Measurements from ENCODE around the gene CNTNAP4.

CNTNAP4 gene

GRCh38 chr16:76309639-76310335, 32.6 kb downstream of the CNTNAP4 start:
- no peak for DNase-seq

DNA sequence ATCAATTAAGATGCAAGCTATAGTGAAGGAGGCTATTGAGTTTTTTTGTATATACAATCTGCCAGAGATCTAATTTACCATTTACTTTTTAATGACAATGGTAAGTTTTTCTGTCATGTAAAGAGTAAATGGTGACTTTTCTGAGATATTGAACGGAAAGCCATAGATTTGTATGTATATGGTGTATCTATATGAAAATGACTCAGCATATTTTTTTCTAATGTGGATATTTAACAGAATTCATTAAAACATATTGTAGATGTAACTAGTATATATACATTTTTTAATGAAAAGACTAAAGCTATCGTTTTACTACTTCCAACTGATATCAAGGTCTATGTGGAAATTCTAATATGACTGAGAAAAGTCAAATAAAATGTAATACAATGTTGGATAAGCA, 34.1 kb downstream of the CNTNAP4 start:
- no peak for DNase-seq

DNA sequence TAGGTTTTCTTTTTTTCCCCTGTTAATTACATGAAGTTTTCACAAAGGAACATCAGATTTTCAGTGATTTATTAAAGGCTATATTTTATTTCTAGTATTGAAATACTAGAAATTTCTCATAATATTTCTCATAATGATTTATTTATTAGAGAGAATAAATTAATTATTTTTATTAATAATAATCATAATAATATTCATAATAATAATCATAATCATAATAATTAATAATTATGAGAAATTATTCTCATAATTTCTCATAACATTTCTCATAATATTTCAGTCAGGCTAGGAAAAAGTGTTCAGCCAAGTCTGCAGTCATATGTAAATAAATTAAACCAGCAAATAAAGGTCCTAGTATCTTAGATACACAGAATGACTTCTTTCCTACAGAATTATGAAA, 41.4 kb downstream of the CNTNAP4 start:
- no peak for DNase-seq

- no peak for DNase-seq
These were observed 51.9 kb downstream of the CNTNAP4 start for GRCh38 chr16:76329106-76329505.

DNA sequence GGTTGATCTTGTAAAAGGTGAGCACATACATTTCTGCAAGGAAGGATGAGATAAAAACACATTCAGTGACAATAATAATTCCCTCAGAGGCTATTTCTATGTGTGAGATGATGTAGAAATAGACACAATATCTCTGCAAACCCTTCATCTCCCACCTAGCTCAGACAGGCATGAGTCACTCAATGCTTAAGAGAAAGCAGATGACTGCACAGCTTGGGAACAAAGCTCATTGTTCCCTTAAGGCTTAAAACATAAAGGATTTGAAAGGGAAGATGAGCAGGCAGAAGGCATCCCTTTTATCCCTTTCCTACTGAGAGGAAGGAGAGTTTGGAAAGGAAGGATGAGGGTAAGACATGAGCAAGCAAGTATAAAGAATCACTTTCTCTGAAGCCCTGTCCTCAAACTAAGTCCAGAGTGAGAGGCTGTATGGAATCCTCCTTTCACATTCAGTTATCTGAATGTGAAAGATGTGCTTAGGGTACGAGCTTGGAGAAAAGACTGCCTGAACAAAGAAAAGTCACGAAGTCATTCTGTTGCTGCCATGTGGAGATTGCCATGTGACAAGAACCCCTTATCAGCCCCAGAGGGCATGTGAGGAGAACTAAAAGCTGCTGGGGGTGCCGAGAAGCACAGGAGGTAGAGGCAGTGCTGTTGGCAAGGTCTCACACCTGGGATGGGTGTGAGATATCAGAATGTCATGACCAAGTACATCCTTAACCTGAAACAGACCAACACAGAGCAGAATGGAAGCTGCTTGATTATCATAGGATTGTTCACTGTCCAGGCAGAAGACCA, 58.2 kb downstream of the CNTNAP4 start:
- no peak for DNase-seq

DNA sequence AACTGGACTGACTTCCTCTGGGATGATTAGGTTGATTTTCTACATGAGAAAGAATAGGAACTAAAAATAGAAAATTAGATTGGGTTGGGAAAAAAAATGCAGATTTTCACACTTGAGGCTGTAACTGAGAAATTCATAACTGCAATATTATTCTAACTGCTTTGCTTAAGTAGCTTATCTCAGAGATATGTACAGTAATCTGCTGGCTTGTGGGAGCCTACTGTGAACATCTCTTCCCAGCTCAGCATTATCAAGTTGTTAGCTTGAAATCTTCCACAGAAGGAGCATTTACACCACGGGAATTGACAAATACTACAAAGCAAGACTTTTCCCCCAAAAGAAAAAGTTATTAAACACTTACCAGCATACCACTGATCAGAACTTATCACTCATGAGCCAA, 58.9 kb downstream of the CNTNAP4 start:
- DNase-seq, result no peak

- DNase-seq, result no peak
These were observed 61.3 kb downstream of the CNTNAP4 start for GRCh38 chr16:76338472-76338871.

- no peak for DNase-seq
These were observed 66.6 kb downstream of the CNTNAP4 start for GRCh38 chr16:76343769-76344168.

DNA sequence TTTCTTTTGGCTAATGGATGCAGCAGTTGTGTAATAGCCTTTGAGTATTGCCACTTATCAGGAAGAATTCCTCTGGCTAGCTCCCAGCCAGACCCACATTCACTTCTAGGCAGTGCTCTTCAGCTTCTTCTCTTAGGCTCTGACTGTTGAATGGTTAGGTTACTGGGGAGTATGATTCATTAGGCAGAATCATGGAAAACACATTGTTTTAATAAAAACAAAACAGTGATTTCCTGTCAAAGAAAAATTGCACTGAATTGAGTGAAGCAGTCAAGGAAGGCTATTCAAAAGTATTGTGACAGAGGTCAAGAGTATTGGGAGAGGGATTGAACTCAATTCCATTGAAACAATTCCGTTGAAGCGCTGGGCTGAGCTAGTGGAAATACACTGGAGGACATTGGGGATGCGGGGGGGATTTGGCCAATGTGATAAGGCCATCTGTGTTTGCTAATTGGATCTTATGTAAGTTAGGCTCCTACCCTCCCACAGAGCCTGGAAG, 68.0 kb downstream of the CNTNAP4 start:
- DNase-seq, result no peak

DNA sequence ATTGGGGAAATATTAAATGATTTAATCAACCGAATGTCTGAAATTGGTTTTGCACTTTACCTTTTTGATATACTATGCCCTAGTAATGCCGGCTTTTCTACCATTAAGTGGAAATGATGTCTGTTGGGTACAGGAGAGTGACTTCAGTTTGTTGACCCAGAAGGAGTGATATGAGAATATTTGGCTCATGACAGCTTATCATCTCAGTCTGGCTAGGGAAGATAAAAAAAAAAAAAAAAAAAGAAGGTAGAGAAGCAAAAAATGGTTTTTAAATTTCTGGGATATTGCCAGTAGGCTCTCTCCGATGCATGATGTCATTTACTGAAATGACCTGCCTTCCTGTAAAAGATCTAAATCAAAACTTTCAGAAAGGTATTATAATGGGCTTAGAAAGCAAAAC, 69.0 kb downstream of the CNTNAP4 start:
- no peak for DNase-seq

- no peak for DNase-seq
These were observed 74.2 kb downstream of the CNTNAP4 start for GRCh38 chr16:76351441-76351840.

DNA sequence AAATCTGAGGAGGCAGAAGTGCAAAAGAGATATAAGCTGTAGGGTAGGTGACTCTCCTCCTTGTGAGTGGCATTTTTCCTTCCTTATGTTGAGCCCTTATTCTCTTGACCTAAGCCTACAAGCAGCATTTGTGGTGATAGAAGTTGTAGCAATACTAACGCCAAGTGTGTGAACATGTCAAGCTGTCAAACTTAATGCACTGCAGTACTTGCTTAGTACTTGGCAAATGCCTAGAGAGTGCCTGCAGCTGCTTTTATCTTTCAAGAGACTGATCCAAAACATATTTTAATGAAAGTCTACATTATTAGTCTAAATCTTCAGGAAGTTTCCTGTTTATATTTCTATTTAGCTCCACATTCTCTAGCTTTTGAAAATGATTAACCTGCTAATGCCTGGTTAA, 83.2 kb downstream of the CNTNAP4 start:
- DNase-seq, result no peak

GRCh38 chr16:76370344-76370743, 93.1 kb downstream of the CNTNAP4 start:
- DNase-seq, result no peak

DNA sequence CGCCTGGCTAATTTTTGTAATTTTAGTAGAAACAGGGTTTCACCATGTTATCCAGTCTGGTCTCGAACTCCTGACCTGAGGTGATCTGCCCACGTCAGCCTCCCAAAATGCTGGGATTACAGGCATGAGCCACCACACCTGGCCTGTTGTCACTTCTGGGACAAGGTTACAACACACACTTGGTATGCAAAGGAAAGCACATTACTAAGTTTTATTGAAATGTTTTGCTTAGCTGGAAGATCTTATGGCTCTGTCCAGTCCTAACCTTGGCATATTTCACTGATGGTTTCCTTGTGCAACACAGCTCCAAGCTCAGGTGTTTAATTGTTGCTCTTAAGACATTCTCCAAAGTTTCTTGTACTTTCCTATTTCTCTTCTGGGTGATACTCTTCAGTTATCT, 94.2 kb downstream of the CNTNAP4 start:
- DNase-seq, result no peak

GRCh38 chr16:76373998-76374397, 96.8 kb downstream of the CNTNAP4 start:
- DNase-seq, result no peak

- DNase-seq, result no peak
These were observed 99.8 kb downstream of the CNTNAP4 start for GRCh38 chr16:76376988-76377387.

DNA sequence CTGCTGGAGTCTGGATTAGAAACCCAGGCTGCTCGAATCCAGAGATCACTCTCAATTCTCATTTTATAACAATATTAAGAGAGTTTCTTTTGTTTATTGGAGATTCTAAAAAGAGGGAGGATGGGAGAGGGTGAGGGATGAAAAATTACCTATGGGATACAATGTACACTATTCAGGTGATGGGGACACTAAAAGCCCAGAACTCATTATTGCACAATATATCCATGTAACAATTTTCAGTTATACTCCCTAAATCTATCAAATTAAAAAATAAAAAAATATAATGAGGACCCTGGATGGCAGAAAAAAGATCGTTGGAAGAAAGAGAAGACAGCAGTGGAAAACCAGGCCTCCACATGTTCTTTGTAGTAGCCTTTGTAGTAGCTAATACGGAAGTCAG, 100.8 kb downstream of the CNTNAP4 start:
- no peak for DNase-seq

DNA sequence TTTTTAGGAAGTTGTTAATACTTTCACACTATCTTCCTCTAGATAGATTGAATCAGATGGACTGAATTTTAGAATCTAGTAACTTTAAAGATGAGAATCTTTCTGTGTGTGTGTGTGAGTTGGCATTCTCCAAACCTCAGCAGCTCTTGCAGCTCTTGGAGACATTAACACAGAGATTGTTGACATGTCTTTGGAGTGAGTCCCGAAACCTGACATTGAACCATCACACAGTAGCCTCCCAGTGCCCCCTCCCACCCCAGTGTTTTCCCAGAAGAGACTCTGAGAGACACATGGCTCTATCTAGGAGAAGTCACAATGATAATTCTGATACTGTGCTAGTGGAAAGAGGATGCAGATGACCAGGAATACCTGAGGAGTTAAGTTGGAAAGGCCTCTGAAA, 103.9 kb downstream of the CNTNAP4 start:
- DNase-seq, result no peak

DNA sequence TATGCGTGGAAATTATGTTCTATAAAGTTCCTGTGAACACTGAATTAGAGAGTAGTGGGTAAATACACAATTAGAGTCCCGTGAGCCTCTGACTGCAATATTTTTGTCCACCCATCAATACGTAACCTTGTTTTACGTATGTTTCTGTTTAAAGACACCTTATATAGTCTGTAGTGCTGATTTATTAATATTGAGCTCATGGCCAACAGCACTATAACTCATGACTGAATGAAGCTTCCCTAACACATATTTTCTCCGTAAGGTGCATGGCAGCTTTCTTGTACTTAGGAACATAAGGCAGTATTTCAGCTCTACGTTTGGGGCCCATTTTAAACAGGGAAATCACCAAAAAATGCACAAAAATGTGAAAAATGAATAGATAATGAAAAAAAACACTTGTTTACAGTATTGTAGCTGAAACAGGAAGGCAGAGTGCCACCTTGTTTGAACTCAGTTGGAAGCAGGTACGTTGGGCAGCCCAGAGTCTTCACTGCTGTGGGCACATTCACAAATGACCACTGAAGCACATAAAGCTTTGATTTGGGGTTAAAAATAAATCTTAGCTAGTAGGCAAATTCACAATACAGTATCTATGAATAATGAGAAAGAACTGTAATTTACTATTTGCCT, 108.5 kb downstream of the CNTNAP4 start:
- DNase-seq, result no peak

DNA sequence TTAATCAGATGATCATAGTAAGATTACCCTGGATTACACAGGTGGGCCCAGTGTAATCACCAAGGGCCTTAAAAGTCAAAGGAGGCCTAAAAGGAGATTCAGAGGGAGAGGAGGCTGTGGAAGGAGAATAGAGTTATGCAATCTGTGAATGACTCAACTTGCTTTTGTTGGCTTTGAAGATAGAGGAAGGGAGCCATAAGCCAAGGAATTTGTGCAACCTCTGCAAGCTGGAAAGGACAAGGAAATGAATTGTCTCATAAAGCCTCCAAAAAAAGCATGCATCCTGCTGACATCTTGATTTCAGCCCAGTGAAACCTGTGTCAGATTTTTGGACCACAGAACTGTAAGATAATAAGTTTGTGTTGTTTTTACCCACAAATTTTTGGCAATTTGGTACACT, 109.6 kb downstream of the CNTNAP4 start:
- no peak for DNase-seq

DNA sequence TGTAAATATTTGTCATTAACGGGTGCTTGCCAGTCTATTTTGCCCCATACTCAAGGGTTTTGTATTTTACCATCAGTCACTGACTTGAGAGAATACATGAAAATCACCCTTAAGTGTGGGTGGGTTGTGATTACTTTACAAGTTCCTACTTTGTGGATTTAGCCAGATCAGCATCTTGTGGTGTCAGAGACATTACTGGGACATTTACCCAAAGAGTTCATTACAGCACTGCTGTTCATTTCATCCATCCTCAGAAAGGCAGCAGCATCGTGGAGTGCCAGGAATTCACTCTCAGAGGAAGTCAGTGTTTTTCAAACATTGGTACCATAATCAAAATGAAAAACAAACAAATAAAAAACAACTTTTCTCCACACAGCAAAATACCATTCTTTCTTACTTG, 110.8 kb downstream of the CNTNAP4 start:
- DNase-seq, result no peak

GRCh38 chr16:76389126-76389525, 111.9 kb downstream of the CNTNAP4 start:
- no peak for DNase-seq

DNA sequence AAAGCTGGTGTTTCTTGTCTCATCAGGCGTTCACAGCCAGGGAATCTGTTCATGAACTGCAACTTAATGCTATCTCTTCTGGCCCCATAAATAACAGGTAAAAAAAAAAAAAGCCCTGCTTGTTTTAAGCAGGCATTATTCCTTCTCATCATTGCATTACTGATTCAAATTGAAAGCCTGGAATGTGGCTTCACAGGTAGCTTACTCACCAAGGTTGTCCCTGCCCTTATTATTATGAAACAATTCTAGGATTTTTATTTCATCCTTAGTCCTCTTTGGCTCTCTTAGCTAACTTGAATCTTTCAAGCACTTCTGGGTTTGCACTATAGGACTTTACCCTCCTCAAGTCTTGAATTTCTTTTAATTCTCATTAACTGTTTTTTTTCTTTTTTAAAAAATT, 113.3 kb downstream of the CNTNAP4 start:
- DNase-seq, result no peak

DNA sequence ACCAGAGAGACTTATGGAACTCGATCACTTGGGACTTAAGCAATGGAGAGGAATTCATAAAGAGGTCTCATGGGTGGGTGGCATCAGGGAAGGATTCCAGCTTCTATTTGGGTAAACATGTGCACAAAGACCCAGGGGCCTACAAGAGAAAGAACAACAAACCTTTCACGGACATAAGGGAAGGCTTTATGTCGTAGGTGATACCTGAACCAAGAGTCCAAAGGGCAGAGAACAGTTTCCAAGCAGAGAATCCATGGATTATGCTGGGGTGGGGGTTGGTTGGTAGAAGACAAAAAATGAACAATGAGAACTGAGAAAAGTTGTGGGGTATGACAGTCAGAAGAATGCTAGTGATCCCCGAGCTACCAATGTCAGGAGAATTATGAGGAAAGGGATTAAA, 119.8 kb downstream of the CNTNAP4 start:
- DNase-seq, result no peak
